HG03442 (cell line): Measurements from ENCODE around the gene TUBB2B.
"Not testable (repeated sequence)": the region's sequence is repeated elsewhere in the genome, so short reads cannot be mapped to it uniquely, and the experiment has no call there.

ENCODE experiments used
- ATAC-seq: cut with Tn5 transposase; IDR thresholded peaks from one replicate; pipeline ENCODE4 v1.9.1; 2021; ENCODE audit warnings: mild to moderate bottlenecking, moderate library complexity; ENCODE audit not compliant: unreplicated experiment

The TUBB2B gene

DNA sequence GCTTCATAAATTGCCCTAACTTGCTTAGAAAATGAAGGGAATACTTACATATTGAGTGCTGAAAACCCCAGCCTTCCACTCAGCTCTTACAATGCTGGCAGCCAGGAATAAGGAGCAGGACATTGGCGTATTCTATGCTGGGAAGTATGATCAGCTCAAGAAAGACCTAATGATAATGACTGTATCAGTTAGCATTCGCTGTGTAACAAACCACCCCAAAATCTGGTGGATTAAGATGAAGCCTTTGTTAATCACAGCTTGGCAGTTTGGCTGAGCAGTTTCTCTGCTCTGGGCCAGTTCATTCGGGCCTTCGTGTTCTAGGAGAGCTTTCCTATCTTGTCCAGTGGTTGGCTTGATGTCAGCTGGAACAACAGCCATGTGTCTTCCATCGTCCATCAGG, 36.7 kb downstream of the TUBB2B start:
- no peak for ATAC-seq

DNA sequence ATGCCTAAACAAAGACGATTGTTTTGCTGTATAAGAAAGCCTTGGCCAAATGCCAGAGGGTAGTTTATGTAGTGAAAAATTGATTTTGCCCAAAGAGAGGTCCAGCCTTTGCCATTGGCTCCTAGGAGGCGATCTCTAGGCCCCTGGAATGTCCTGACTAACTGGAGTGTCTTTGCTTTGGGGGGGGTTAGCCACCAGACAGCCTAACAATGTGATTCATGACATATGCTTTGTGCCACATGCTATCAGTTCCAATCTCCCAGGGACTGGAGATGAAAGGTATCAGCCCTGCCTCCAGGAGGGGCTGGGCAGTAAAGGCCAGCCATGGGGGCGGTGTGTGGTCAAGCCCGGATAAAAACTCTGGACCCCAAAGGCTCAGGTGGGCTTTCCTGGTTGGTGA, 37.4 kb downstream of the TUBB2B start:
- no peak for ATAC-seq

DNA sequence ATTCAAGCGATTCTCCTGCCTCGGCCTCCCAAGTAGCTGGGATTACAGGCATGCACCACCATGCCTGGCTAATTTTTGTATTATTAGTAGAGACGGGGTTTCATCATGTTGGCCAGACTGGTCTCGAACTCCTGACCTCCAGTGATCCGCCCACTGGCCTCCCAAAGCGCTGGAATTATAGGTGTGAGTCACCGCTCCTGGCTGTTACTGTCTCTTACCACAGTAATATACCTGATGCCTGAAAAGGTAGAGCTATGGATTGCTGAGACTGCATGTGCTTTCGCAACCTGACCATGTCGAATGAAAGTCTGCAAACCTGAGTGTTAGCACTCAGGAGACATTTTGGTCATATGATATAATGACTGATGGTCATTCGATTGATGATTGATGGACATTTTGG, 38.3 kb downstream of the TUBB2B start:
- not testable (repeated sequence) for ATAC-seq

DNA sequence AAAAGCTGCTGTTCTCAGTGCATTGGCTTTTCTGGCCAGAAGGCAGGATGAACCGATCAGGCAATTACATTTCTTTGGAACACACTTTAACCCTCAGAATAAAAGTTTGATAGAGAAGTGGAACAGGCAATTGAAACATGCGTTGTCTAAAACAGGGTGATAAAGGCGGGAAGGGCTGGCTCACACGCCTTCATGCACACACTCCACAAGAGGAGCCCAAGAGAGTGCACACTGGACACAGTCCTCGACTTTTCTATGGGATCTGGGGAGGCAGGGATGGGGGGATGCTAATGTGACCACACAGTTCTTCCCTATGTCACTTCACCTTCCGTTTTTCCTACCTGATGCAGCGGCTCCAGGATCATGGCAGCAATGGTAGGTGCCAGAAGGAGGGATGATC, 39.2 kb downstream of the TUBB2B start:
- no peak for ATAC-seq

DNA sequence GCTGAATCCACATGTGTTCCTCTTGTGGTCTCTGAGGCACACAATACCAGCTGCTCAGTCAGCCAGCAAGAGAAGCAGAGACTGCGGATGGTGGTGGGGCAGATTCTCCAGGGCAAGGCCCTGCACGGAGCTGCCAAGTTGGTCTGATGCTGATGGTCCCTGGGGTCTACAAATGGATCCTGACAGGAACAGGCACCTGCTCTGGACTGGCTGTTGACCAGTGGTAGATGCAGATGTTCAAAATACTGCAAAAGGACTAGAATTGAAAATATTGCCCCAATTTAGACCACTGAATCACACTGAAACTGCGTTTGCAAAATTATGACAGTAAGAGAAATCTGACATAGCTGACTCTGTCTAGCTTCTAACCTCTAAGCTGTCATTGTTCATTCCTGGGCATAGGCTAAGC, 40.5 kb downstream of the TUBB2B start:
- no peak for ATAC-seq

DNA sequence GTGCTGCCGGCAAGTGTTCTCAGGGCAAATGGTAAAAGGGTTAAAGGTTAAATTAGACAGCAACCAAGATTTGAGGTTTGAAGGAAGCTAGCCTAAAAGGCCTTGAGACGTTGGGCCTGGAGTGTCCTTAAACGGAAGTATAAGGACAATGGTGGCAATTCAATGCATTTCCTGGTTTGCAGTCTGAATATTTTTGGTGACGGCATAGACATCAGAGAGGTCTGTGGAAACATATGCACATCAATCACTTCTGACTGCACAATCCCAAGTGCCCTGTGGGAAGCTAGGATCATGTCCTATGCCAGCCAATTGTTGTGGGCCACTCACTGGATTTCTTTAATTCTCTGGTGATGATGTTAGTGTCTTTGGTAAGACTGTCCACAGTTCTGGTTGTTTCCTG, 44.4 kb downstream of the TUBB2B start:
- no peak for ATAC-seq

DNA sequence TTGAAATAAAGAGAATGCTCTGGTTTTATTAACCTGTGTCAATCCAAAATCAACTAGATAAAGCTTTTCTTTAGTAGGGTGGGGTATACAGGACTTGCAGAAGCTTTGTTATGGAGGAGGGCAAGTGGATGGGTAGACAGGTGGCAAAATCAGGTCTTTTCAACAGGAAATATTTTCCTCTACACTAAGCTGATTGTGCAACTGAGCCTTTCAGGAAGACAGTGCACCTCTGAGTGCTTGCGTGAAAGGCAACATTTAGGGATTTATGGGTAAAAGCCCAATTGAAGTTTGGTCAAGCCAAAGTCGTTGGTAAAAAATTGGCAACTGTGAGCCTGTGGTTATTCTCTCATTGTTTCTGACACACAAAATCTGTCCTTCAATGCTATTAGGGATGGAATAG, 46.3 kb downstream of the TUBB2B start:
- ATAC-seq, result no peak

DNA sequence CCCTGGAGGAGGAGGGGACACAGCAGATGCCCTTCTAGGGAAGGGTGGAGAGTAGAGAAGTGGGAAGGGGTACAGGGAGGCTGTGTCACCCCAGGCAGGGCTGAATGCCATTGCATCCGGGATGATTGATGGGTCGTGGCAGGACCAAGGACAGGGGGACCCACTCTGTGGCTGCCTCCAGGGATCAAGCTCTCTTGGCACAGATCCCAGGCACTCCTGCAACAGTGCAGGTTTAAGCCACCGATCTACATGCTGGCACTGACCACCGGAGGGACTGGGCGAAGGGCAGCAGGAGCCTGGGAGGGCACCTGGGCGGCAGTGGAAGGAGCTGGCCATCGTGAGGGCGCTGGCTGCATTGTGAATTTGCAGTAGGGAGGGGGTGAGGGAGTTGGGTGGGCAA, 47.5 kb downstream of the TUBB2B start:
- not testable (repeated sequence) for ATAC-seq

DNA sequence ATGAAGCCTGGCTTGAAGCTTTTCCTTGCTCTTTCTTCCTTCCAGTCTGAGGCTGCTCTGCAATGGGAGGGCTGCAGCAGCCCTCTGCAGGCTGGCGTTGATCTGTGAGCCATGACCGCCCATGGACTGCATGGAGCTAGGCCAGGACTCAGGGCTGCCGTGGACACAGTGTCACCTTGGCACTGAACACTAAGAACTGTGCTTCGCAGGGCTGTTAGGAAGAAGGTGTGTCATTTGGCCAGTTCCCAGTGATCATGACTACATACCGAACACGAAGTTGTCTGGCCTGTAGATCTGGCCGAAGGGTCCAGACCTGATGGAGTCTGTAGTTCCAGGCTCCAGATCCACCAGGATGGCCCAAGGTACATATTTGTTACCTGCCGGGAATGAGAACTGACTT, 48.8 kb downstream of the TUBB2B start:
- not testable (repeated sequence) for ATAC-seq

DNA sequence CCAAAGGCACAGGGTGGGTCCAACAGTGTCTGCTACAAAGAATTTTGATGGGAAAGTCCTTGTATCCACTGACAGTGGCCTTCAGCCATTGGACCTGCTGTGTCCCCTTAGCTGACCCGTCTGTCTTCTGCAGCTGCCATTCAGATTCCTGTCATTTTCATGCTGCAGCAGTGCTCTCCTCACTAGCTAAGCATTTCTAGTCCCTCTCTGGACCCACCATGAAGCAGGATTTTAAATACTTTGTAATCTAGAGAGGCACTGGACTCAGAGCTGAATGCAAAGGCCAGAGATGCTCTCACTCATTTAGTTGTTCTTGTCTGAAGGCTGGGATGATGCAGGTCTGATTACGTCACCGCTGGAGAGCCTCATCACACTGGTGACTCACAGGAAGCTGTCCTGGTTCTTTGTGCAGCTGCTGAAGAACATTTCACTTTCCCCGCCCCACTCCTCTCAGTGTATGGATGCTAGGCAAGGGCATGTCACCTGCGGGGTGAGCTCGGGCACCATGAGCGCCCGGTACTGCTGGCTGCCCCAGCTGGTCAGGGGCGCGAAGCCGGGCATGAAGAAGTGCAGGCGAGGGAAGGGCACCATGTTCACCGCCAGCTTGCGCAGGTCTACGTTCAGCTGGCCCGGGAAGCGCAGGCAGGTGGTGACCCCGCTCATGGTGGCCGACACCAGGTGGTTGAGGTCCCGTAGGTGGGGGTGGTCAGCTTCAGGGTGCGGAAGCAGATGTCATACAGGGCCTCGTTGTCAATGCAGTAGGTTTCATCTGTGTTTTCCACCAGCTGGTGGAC, 50.7 kb downstream of the TUBB2B start:
- no peak for ATAC-seq

DNA sequence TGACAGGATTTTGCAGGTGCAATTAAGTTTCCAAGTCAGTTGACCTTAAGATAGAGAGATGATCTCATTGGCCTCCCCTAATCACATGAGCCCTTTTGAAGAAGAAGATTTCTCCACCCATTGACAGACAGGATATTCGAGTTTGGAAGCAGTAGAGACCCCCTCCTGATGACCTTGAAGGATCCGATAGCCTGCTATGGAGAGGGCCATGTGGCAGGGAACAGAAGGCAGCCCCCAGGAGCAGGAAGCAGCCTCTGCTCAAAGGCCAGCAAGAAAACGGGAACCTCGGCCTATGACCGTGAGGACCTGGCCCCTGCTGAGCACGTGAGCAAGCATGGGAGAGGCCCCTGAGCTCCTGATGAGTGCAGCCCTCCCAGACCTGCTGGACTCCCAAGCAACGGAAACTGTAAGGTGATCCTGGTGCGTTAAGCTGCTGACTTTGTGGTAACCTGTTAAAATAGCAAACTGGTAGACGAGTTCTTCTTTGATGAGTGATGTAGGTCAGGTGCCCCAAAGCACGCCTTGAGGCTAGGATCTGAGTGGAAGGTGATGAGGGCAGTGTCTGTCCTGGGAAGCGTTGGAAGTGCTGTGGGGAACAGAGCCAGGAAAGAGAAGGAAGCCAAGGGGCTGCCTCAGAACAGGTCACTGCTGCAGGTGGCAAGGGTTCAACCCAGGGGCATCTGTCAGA, 51.6 kb downstream of the TUBB2B start:
- ATAC-seq, result no peak
